Measurements from ENCODE around the gene DUSP2.
A peak's percentile ranks its signal among the peaks of the same experiment; 100 is the strongest.

DUSP2 gene

GRCh38 chr2:96159084-96159830, 14.0 kb upstream of the DUSP2 start:
- TF ChIP-seq MYC (IDR thresholded peaks at IDR 0.05; ENCODE audit: low read depth, low read length) (no peak), MAX (IDR thresholded peaks at IDR 0.05; ENCODE audit: low read depth, low read length) (no peak), CTCF (IDR thresholded peaks at IDR 0.05; ENCODE audit: low read depth, low read length) (no peak), POLR2A (IDR thresholded peaks at IDR 0.05; ENCODE audit: extremely low read depth, insufficient read length) (no peak)

GRCh38 chr2:96158554-96158940, 13.3 kb upstream of the DUSP2 start:
- no peak for DNase-seq (ENCODE audit: low read depth)

More at GRCh38 chr2:96159084-96159830, 14.0 kb upstream of the DUSP2 start:
- no peak for DNase-seq (ENCODE audit: low read depth)
- no peak overlapping the region for H3K4me3 ChIP-seq (ENCODE audit: low read depth, low read length)

GRCh38 chr2:96157649-96158553, 12.7 kb upstream of the DUSP2 start:
- TF ChIP-seq POLR2A (IDR thresholded peaks at IDR 0.05; ENCODE audit: extremely low read depth, insufficient read length): peak; percentile 17
- TF ChIP-seq CTCF (IDR thresholded peaks at IDR 0.05; ENCODE audit: low read depth, low read length): no peak
- peak; percentile 73 for TF ChIP-seq MAX (IDR thresholded peaks at IDR 0.05; ENCODE audit: low read depth, low read length)
- peak; percentile 88 for TF ChIP-seq MYC (IDR thresholded peaks at IDR 0.05; ENCODE audit: low read depth, low read length)
- peak overlapping the region; percentile 50 for H3K4me3 ChIP-seq (ENCODE audit: low read depth, low read length)
- DNase-seq (ENCODE audit: low read depth): peak; percentile 99

More at GRCh38 chr2:96158554-96158940, 13.3 kb upstream of the DUSP2 start:
- peak overlapping the region; percentile 46 for H3K4me3 ChIP-seq (ENCODE audit: low read depth, low read length)
- TF ChIP-seq POLR2A (IDR thresholded peaks at IDR 0.05; ENCODE audit: extremely low read depth, insufficient read length) (no peak), CTCF (IDR thresholded peaks at IDR 0.05; ENCODE audit: low read depth, low read length) (no peak), MYC (IDR thresholded peaks at IDR 0.05; ENCODE audit: low read depth, low read length) (no peak), MAX (IDR thresholded peaks at IDR 0.05; ENCODE audit: low read depth, low read length) (no peak)

- TF ChIP-seq MAX (IDR thresholded peaks at IDR 0.05; ENCODE audit: low read depth, low read length) (no peak), CTCF (IDR thresholded peaks at IDR 0.05; ENCODE audit: low read depth, low read length) (no peak), POLR2A (IDR thresholded peaks at IDR 0.05; ENCODE audit: extremely low read depth, insufficient read length) (no peak), MYC (IDR thresholded peaks at IDR 0.05; ENCODE audit: low read depth, low read length) (0 out of 2 replicates have a peak, but pooled peaks have one; percentile 39)
- DNase-seq (ENCODE audit: low read depth): peak; percentile 96
- H3K4me3 ChIP-seq (ENCODE audit: low read depth, low read length): peak overlapping the region; percentile 50
Measured at GRCh38 chr2:96156926-96157648, 11.8 kb upstream of the DUSP2 start.
